CD14-positive monocyte (primary cell): ENCODE results near the gene ADCY2. TPM values are rescaled to one million over a fixed set of nuclear protein-coding genes. Genes with fewer than 3 reads are reported as not detected.
A peak's percentile ranks its signal among the peaks of the same experiment; 100 is the strongest.

Experiments used
- DNase-seq, 3 donors: peaks; one replicate each; pipeline ENCODE4 v3.0.0-alpha.2; 2011 to 2022
- H2AFZ ChIP-seq: 2 replicates; pipeline ENCODE4 v1.6.0; 2012; ENCODE audit warnings: mild to moderate bottlenecking, low read depth, low read length, inconsistent platforms; ENCODE audit not compliant: insufficient read depth, poor library complexity, severe bottlenecking
- H3K27ac ChIP-seq, 2 donors: 1 replicate in 1 of 2; 2 replicates in 1 of 2; pipeline ENCODE4 v1.5.1; 2012 to 2013; ENCODE audit warnings: low read length in 2 of 2, control low read depth in 1 of 2, inconsistent platforms in 1 of 2, low read depth in 1 of 2, mild to moderate bottlenecking in 1 of 2
- H3K27me3 ChIP-seq, 2 donors: one replicate each; pipeline versions ENCODE4 v1.6.0 to v1.6.1; 2011 to 2013; ENCODE audit warnings: low read length in 2 of 2; ENCODE audit not compliant: control insufficient read depth in 2 of 2, insufficient read depth in 2 of 2
- H3K36me3 ChIP-seq, 2 donors: replicated peaks in 1 of 2; 1 replicate in 1 of 2; 2 replicates in 1 of 2; pipeline versions ENCODE4 v1.5.1 to v1.6.1; 2012 to 2013; ENCODE audit warnings: low read length in 2 of 2, control low read depth in 1 of 2, inconsistent platforms in 1 of 2, mild to moderate bottlenecking in 1 of 2; ENCODE audit not compliant: insufficient read depth in 2 of 2, control insufficient read depth in 1 of 2
- H3K4me1 ChIP-seq, 2 donors: 1 replicate in 1 of 2; 2 replicates in 1 of 2; pipeline versions ENCODE4 v1.5.1 to v1.6.1; 2012 to 2013; ENCODE audit warnings: low read length in 2 of 2, control low read depth in 1 of 2, inconsistent platforms in 1 of 2, mild to moderate bottlenecking in 1 of 2, moderate library complexity in 1 of 2; ENCODE audit not compliant: insufficient read depth in 2 of 2, control insufficient read depth in 1 of 2
- H3K4me2 ChIP-seq: replicated peaks from 2 replicates; pipeline ENCODE3; 2012; ENCODE audit warnings: low read length, moderate library complexity, mild to moderate bottlenecking; ENCODE audit not compliant: poor library complexity, severe bottlenecking; ENCODE audit errors: extremely low read depth
- H3K4me3 ChIP-seq, 3 experiments: fragments of 200-600 bp in 1 of 3; sonication (generic) in 1 of 3; replicated peaks in 1 of 3; 1 replicate in 2 of 3; 2 replicates in 1 of 3; pipeline ENCODE4 v1.5.1; 2011 to 2013; ENCODE audit warnings: low read length in 3 of 3, mild to moderate bottlenecking in 3 of 3, control low read depth in 2 of 3, low read depth in 2 of 3, inconsistent platforms in 1 of 3, moderate library complexity in 1 of 3
- H3K79me2 ChIP-seq: 2 replicates; pipeline ENCODE4 v1.6.0; 2012; ENCODE audit warnings: mild to moderate bottlenecking, control low read depth, inconsistent platforms, low read length, moderate library complexity; ENCODE audit not compliant: insufficient read depth
- H3K9ac ChIP-seq: 2 replicates; pipeline ENCODE4 v1.6.0; 2017; ENCODE audit warnings: low read length, mild to moderate bottlenecking; ENCODE audit not compliant: insufficient read depth, poor library complexity, severe bottlenecking
- H3K9me3 ChIP-seq, 2 donors: replicated peaks in 1 of 2; 1 replicate in 1 of 2; 2 replicates in 1 of 2; pipeline versions ENCODE4 v1.5.1 to v1.6.1; 2012 to 2013; ENCODE audit warnings: low read length in 2 of 2, control low read depth in 1 of 2; ENCODE audit not compliant: control insufficient read depth in 1 of 2, insufficient read depth in 1 of 2
- H4K20me1 ChIP-seq: 2 replicates; pipeline ENCODE4 v1.6.0; 2012; ENCODE audit warnings: mild to moderate bottlenecking, low read length, control low read depth, moderate library complexity; ENCODE audit not compliant: insufficient read depth
- H3K27ac Mint-ChIP-seq, 7 donors: one replicate each; pipeline ENCODE4 v1.8.0; 2020; ENCODE audit warnings: mild to moderate bottlenecking in 7 of 7, mixed read lengths in 7 of 7, moderate library complexity in 6 of 7, inconsistent platforms in 2 of 7
- H3K27me3 Mint-ChIP-seq, 3 donors: one replicate each; pipeline ENCODE4 v1.8.0; 2021 to 2022; ENCODE audit warnings: low read depth in 3 of 3, mild to moderate bottlenecking in 3 of 3, mixed read lengths in 3 of 3, moderate library complexity in 3 of 3, inconsistent platforms in 1 of 3
- H3K36me3 Mint-ChIP-seq, 2 donors: one replicate each; pipeline ENCODE4 v1.8.0; 2020; ENCODE audit warnings: mixed read lengths in 2 of 2, inconsistent platforms in 1 of 2, mild to moderate bottlenecking in 1 of 2
- H3K4me1 Mint-ChIP-seq: one replicate; pipeline ENCODE4 v1.8.0; 2020; ENCODE audit warnings: mild to moderate bottlenecking, mixed read lengths
- H3K4me3 Mint-ChIP-seq, 2 donors: one replicate each; pipeline ENCODE4 v1.8.0; 2020; ENCODE audit warnings: mild to moderate bottlenecking in 2 of 2, mixed read lengths in 2 of 2, moderate library complexity in 1 of 2
- H3K9me3 Mint-ChIP-seq, 7 donors: one replicate each; pipeline ENCODE4 v1.8.0; 2020 to 2022; ENCODE audit warnings: mixed read lengths in 7 of 7, mild to moderate bottlenecking in 6 of 7, moderate library complexity in 6 of 7, inconsistent platforms in 2 of 7
- CTCF ChIP-seq: fragments of 200-600 bp; IDR thresholded peaks from one replicate; pipeline ENCODE4 v1.8.0; 2022; ENCODE audit warnings: antibody characterized with exemption, mild to moderate bottlenecking
- WGBS: methylation state at CpG from one replicate; pipeline ENCODE4 v1.1.5; 2013; ENCODE audit warnings: missing lambda C conversion rate; ENCODE audit not compliant: insufficient coverage; 5-methylcytosine and 5-hydroxymethylcytosine counted together
- intact Hi-C, 2 donors: fragments of 100-400 bp; cut with micrococcal nuclease; formaldehyde crosslinking; loops; one replicate each; pipeline versions ENCODE4 v1.15.0 to v1.15.1; 2023
- polyA plus RNA-seq, 3 donors: library from polyadenylated mRNA; depleted of rRNA in 1 of 3; unstranded in 2 of 3; stranded (reverse) in 1 of 3; fragments of 300-500 nt in 2 of 3; fragments of >200 nt in 1 of 3; fragmentation: Illumina TruSeq in 2 of 3; gene quantifications; 1 replicate in 2 of 3; 2 replicates in 1 of 3; pipeline ENCODE4 v1.2.3, GENCODE V29; 2012 to 2021

Gene ADCY2
- polyA plus RNA-seq, 3 donors = not detected

GRCh38 chr5:7776442-7776841 lies 380.5 kb downstream of the ADCY2 start:
- Histone ChIP-seq H3K36me3 (no peaks in the 10 kb centered on the region), H3K27me3 (peaks cover 12 to 27% of the 10 kb centered on the region in 2 donors), H3K9ac (no peak overlapping the region), H4K20me1 (no peaks in the 10 kb centered on the region), H3K4me1 (peaks cover 8 to 10% of the 10 kb centered on the region in 2 donors), H3K27ac (no peak overlapping the region), H3K79me2 (no peaks in the 10 kb centered on the region), H3K4me2 (no peak overlapping the region), H3K4me3 (no peak overlapping the region), H3K9me3 (no peaks in the 10 kb centered on the region), H2AFZ (no peak overlapping the region)
- no peak overlapping the region for H3K4me3 Mint-ChIP-seq
- H3K4me1 Mint-ChIP-seq = peaks cover 10% of the 10 kb centered on the region
- intact Hi-C loops = no loop called here
- peaks cover 16 to 28% (median 21%) of the 10 kb centered on the region in 3 donors for H3K27me3 Mint-ChIP-seq
- H3K27ac Mint-ChIP-seq = no peak overlapping the region
- no peak for DNase-seq
- no peaks in the 10 kb centered on the region for H3K36me3 Mint-ChIP-seq
- TF ChIP-seq CTCF = no peak
- WGBS = 94% methylated on average over 2 of the region's 4 CpGs
- peaks cover 0 to 3% (median 0%) of the 10 kb centered on the region in 7 donors for H3K9me3 Mint-ChIP-seq

GRCh38 chr5:7779019-7780005 lies 383.4 kb downstream of the ADCY2 start:
- Histone ChIP-seq H3K4me2 (peak overlapping the region; percentile 21), H3K9ac (no peak overlapping the region), H3K36me3 (no peaks in the 10 kb centered on the region), H2AFZ (peak overlapping the region; percentile 6), H4K20me1 (no peaks in the 10 kb centered on the region), H3K27me3 (peaks cover 24 to 38% of the 10 kb centered on the region in 2 donors), H3K27ac (no peak overlapping the region), H3K4me1 (peaks cover 8 to 10% of the 10 kb centered on the region in 2 donors), H3K4me3 (peak overlapping the region in 1 of 3 experiments; percentile 15), H3K9me3 (no peaks in the 10 kb centered on the region), H3K79me2 (no peaks in the 10 kb centered on the region)
- Mint-ChIP-seq H3K27ac (peak overlapping the region in 2 of 7 donors; percentile 73 to 76), H3K9me3 (peaks cover 0 to 3% (median 0%) of the 10 kb centered on the region in 7 donors), H3K36me3 (no peaks in the 10 kb centered on the region), H3K27me3 (peaks cover 26 to 40% (median 32%) of the 10 kb centered on the region in 3 donors), H3K4me1 (peaks cover 10% of the 10 kb centered on the region), H3K4me3 (peak overlapping the region in 1 of 2 donors; percentile 57)
- intact Hi-C loops = no loop called here
- no peak for TF ChIP-seq CTCF
- DNase-seq = no peak
- WGBS = 18% methylated on average over 5 of the region's 10 CpGs
